Measurements from ENCODE around the gene UXS1.

The UXS1 gene

GRCh38 chr2:106061611-106062349 is 132.3 kb downstream of the UXS1 start:
- H3K79me2 ChIP-seq (ENCODE audit: insufficient read depth, low read length): no peaks in the 10 kb centered on the region
- no peak overlapping the region for H3K4me2 ChIP-seq (ENCODE audit: low read depth, low read length, poor library complexity, severe bottlenecking)
- H2AFZ ChIP-seq (ENCODE audit: low read length): no peak overlapping the region

GRCh38 chr2:106059416-106060065 is 134.6 kb downstream of the UXS1 start:
- Histone ChIP-seq H3K4me2 (ENCODE audit: low read depth, low read length, poor library complexity, severe bottlenecking) (no peak overlapping the region), H2AFZ (ENCODE audit: low read length) (no peak overlapping the region), H3K9ac (ENCODE audit: low read depth, low read length, poor library complexity, severe bottlenecking) (no peak overlapping the region), H3F3A (ENCODE audit: low read depth) (no peaks in the 10 kb centered on the region), H3K4me3 (ENCODE audit: low read length, poor library complexity, severe bottlenecking) (no peak overlapping the region), H3K79me2 (ENCODE audit: insufficient read depth, low read length) (no peaks in the 10 kb centered on the region), H4K20me1 (ENCODE audit: insufficient read depth, low read length, poor library complexity, severe bottlenecking) (no peaks in the 10 kb centered on the region), H3K36me3 (ENCODE audit: insufficient read depth, low read length) (no peaks in the 10 kb centered on the region), H3K9me3 (ENCODE audit: insufficient read depth, low read depth, low read length) (no peaks in the 10 kb centered on the region), H3K4me1 (ENCODE audit: insufficient read depth, low read length, poor library complexity, severe bottlenecking) (peaks cover 32% of the 10 kb centered on the region), H3K27me3 (ENCODE audit: insufficient read depth, low read length, poor library complexity, severe bottlenecking) (no peaks in the 10 kb centered on the region), H3K9me2 (replicated peaks; ENCODE audit: low read depth, low read length) (no peaks in the 10 kb centered on the region)
- TF ChIP-seq EZH2phosphoT487 (IDR thresholded peaks at IDR 0.05; ENCODE audit: borderline replicate concordance) (no peak), CTCF (conservative IDR thresholded peaks at IDR 0.05; ENCODE audit: low read length) (no peak)

More at GRCh38 chr2:106061611-106062349, 132.3 kb downstream of the UXS1 start:
- Histone ChIP-seq H3K9me3 (ENCODE audit: insufficient read depth, low read depth, low read length) (no peaks in the 10 kb centered on the region), H3K27me3 (ENCODE audit: insufficient read depth, low read length, poor library complexity, severe bottlenecking) (no peaks in the 10 kb centered on the region), H3K9me2 (replicated peaks; ENCODE audit: low read depth, low read length) (no peaks in the 10 kb centered on the region), H4K20me1 (ENCODE audit: insufficient read depth, low read length, poor library complexity, severe bottlenecking) (no peaks in the 10 kb centered on the region), H3K9ac (ENCODE audit: low read depth, low read length, poor library complexity, severe bottlenecking) (no peak overlapping the region), H3F3A (ENCODE audit: low read depth) (no peaks in the 10 kb centered on the region), H3K36me3 (ENCODE audit: insufficient read depth, low read length) (no peaks in the 10 kb centered on the region), H3K4me3 (ENCODE audit: low read length, poor library complexity, severe bottlenecking) (no peak overlapping the region), H3K4me1 (ENCODE audit: insufficient read depth, low read length, poor library complexity, severe bottlenecking) (peaks cover 19% of the 10 kb centered on the region)
- TF ChIP-seq EZH2phosphoT487 (IDR thresholded peaks at IDR 0.05; ENCODE audit: borderline replicate concordance) (no peak), CTCF (conservative IDR thresholded peaks at IDR 0.05; ENCODE audit: low read length) (no peak)

- Histone ChIP-seq H3K27me3 (ENCODE audit: insufficient read depth, low read length, poor library complexity, severe bottlenecking) (no peaks in the 10 kb centered on the region), H4K20me1 (ENCODE audit: insufficient read depth, low read length, poor library complexity, severe bottlenecking) (no peaks in the 10 kb centered on the region), H3K36me3 (ENCODE audit: insufficient read depth, low read length) (no peaks in the 10 kb centered on the region), H3K4me3 (ENCODE audit: low read length, poor library complexity, severe bottlenecking) (no peak overlapping the region), H3K9me3 (ENCODE audit: insufficient read depth, low read depth, low read length) (no peaks in the 10 kb centered on the region), H3K9me2 (replicated peaks; ENCODE audit: low read depth, low read length) (no peaks in the 10 kb centered on the region), H3K4me1 (ENCODE audit: insufficient read depth, low read length, poor library complexity, severe bottlenecking) (peaks cover 42% of the 10 kb centered on the region), H3K79me2 (ENCODE audit: insufficient read depth, low read length) (no peaks in the 10 kb centered on the region), H3F3A (ENCODE audit: low read depth) (no peaks in the 10 kb centered on the region), H3K4me2 (ENCODE audit: low read depth, low read length, poor library complexity, severe bottlenecking) (no peak overlapping the region), H2AFZ (ENCODE audit: low read length) (no peak overlapping the region), H3K9ac (ENCODE audit: low read depth, low read length, poor library complexity, severe bottlenecking) (no peak overlapping the region)
- no peak for TF ChIP-seq CTCF (conservative IDR thresholded peaks at IDR 0.05; ENCODE audit: low read length)
- TF ChIP-seq EZH2phosphoT487 (IDR thresholded peaks at IDR 0.05; ENCODE audit: borderline replicate concordance): no peak
Measured at GRCh38 chr2:106058469-106059137, 135.5 kb downstream of the UXS1 start.

All from Loucy (cell line).